HG03139 (cell line): ENCODE results near the gene TBC1D1.
"Not testable (repeated sequence)": the region's sequence is repeated elsewhere in the genome, so short reads cannot be mapped to it uniquely, and the experiment has no call there.

Experiments used
- ATAC-seq: cut with Tn5 transposase; IDR thresholded peaks from one replicate; pipeline ENCODE4 v1.9.1; 2021; ENCODE audit not compliant: unreplicated experiment

Gene TBC1D1

GRCh38 chr4:37964734-37965457, 74.0 kb downstream of the TBC1D1 start:
- no peak for ATAC-seq

- ATAC-seq = no peak
Measured at GRCh38 chr4:37966044-37966443, 75.2 kb downstream of the TBC1D1 start.

- ATAC-seq = no peak
Measured at GRCh38 chr4:37967736-37968135, 76.9 kb downstream of the TBC1D1 start.

- ATAC-seq = no peak
Measured at GRCh38 chr4:37968747-37969146, 77.9 kb downstream of the TBC1D1 start.

GRCh38 chr4:37970702-37971101, 79.8 kb downstream of the TBC1D1 start:
- no peak for ATAC-seq

- no peak for ATAC-seq
Measured at GRCh38 chr4:37971202-37971601, 80.3 kb downstream of the TBC1D1 start.

- no peak for ATAC-seq
Measured at GRCh38 chr4:37973441-37973840, 82.6 kb downstream of the TBC1D1 start.

GRCh38 chr4:37975321-37975822, 84.5 kb downstream of the TBC1D1 start:
- not testable (repeated sequence) for ATAC-seq

GRCh38 chr4:37976507-37976906, 85.6 kb downstream of the TBC1D1 start:
- no peak for ATAC-seq

- peak; percentile 79 for ATAC-seq
Measured at GRCh38 chr4:37976991-37977470, 86.1 kb downstream of the TBC1D1 start.

GRCh38 chr4:37977471-37978247, 86.8 kb downstream of the TBC1D1 start:
- peak; percentile 44 for ATAC-seq

GRCh38 chr4:37978248-37978924, 87.5 kb downstream of the TBC1D1 start:
- peak; percentile 17 for ATAC-seq

GRCh38 chr4:37980246-37980645, 89.4 kb downstream of the TBC1D1 start:
- ATAC-seq = no peak

GRCh38 chr4:37981425-37981824, 90.5 kb downstream of the TBC1D1 start:
- ATAC-seq = no peak

- no peak for ATAC-seq
Measured at GRCh38 chr4:37981844-37982720, 91.2 kb downstream of the TBC1D1 start.

GRCh38 chr4:37982736-37983135, 91.9 kb downstream of the TBC1D1 start:
- ATAC-seq = no peak

GRCh38 chr4:37983951-37984350, 93.1 kb downstream of the TBC1D1 start:
- ATAC-seq = no peak

GRCh38 chr4:37985730-37986275, 94.9 kb downstream of the TBC1D1 start:
- no peak for ATAC-seq

- ATAC-seq = no peak
Measured at GRCh38 chr4:37988670-37989069, 97.8 kb downstream of the TBC1D1 start.
